ENCODE measurements around the gene SFMBT1.

- TF ChIP-seq CTCF (IDR thresholded peaks at IDR 0.05; ENCODE audit: low read length) (peak; percentile 71), EZH2 (IDR thresholded peaks at IDR 0.05; ENCODE audit: borderline replicate concordance, low read length) (no peak)
Observed at GRCh38 chr3:52892625-52893311, 153.1 kb downstream of the SFMBT1 start.
